HG02642 (cell line): ENCODE data around the gene TM7SF3.
"Not testable (repeated sequence)": the region's sequence is repeated elsewhere in the genome, so short reads cannot be mapped to it uniquely, and the experiment has no call there.

ENCODE experiments used
- ATAC-seq: cut with Tn5 transposase; IDR thresholded peaks from one replicate; pipeline ENCODE4 v1.9.1; 2021; ENCODE audit warnings: mild to moderate bottlenecking; ENCODE audit not compliant: unreplicated experiment, poor library complexity

The TM7SF3 gene

GRCh38 chr12:27014085-27014858 lies at the start of gene TM7SF3:
Gene TM7SF3 (minus strand): TSS chr12:27014384. CDS start chr12:27014168, 216 bp downstream.
- peak; percentile 87 for ATAC-seq

DNA sequence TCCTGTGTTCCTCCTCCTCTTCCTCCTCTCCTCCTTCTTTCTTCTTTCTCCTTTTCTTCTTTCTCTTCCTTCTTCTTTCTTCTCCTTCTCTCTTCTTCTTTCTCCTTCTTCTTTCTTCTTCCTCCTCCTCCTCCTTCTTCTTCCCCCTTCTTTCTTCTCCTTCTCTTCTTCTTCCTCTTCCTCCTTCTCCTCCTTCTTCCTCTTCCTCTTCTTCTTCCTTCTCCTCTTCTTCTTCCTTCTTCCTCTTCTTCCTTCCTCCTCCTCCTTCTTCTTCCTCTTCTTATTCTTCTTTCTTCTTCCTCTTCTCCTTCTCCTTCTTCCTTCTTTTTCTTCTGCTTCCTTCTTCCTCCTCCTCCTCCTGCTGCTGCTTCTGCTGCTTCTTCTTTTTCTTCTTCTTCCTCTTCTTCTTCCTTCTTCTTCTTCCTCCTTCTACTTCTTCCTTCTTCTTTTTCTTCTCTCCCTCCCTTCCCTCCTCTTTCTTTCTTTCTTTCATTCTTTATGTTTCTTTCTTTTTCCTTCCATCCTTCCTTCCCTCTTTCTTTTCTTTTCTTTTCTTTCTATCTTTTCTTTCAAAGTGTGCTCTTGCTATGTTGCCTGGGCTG lies 49.2 kb upstream of the TM7SF3 start:
- ATAC-seq: no peak

GRCh38 chr12:27061317-27061716 lies 47.1 kb upstream of the TM7SF3 start:
- no peak for ATAC-seq

- no peak for ATAC-seq
These were observed 46.6 kb upstream of the TM7SF3 start for GRCh38 chr12:27060740-27061139.

DNA sequence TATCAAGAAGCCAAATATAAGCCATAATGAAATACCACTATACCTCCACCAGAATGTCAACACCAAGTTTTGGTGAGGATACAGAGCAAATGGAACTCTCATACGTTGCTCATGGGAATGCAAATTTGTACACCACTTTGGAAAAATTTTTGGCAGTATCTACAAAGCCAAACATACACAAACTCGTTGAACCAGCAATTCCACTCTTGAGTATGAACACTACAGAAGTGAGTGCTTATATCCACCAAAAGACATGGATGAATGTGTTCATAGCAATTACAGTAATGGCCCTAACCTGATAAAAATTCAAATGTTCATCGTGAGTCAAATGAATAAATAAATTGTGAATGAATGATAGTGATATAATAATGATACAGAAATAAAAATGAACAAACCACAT lies 43.4 kb upstream of the TM7SF3 start:
- ATAC-seq: no peak

GRCh38 chr12:27055966-27056365 lies 41.8 kb upstream of the TM7SF3 start:
- ATAC-seq: no peak

- ATAC-seq: no peak
These were observed 38.6 kb upstream of the TM7SF3 start for GRCh38 chr12:27052742-27053141.

GRCh38 chr12:27052176-27052575 lies 38.0 kb upstream of the TM7SF3 start:
- no peak for ATAC-seq

DNA sequence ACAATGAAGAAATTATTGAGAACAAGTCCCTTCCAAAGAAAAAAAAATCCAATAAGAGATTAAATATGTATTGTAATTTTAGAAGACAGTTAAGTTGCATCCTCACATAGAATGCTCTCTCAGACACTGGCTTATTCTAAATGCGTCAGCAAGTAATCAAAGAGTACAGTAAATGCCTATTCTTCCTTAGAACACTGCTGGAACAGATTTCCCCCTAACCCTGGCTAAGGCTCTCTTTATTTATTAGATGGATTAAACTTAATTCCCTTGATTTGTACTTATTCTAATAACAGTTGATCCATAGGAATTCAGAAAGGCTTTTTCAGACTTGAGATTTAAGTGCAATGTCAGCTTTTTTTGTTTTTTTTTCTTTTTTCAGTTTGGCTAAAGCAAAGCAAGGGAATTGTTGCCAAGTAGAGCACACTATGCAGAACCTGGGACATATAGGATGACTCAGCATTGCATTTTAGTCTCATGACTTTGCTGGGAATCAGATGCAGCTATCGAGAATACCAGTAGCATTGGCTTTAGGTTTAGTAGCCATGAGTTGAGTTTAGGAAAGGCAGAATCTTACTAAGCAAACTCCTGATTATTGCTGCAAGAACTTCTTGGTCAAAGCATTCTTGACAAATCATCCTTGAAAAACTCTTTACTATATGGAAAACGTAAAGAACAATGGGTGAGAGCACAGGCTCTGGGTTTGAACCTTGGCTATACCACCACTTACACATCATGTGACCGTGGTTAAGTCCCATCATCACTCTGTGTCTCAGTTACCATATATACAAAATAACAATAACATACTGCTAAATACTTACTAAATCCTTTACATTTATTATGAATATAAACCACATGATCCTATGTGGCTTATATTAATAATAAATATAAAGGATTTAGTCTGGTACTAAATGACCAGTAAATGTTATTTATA lies 34.9 kb upstream of the TM7SF3 start:
- ATAC-seq: no peak

DNA sequence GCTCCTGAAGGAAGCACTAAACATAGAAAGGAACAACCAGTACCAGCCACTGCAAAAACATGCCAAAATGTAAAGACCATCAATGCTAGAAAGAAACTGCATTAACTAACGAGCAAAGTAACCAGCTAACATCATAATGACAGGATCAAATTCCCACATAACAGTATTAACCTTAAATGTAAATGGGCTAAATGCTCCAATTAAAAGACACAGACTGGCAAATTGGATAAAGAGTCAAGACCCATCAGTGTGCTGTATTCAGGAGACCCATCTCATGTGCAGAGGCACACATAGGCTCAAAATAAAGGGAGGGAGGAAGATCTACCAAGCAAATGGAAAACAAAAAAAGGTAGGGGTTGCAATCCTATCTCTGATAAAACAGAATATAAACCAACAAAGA lies 27.8 kb upstream of the TM7SF3 start:
- ATAC-seq: not testable (repeated sequence)

DNA sequence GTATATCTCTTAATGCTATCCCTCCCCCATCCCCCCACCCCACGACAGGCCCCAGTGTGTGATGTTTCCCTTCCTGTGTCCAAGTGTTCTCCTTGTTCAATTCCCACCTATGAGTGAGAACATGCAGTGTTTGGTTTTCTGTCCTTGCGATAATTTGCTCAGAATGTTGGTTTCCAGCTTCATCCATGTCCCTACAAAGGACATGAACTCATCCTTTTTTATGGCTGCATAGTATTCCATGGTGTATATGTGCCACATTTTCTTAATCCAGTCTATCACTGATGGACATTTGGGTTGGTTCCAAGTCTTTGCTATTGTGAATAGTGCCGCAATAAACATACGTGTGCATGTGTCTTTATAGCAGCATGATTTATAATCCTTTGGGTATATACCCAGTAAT lies 26.5 kb upstream of the TM7SF3 start:
- ATAC-seq: not testable (repeated sequence)

DNA sequence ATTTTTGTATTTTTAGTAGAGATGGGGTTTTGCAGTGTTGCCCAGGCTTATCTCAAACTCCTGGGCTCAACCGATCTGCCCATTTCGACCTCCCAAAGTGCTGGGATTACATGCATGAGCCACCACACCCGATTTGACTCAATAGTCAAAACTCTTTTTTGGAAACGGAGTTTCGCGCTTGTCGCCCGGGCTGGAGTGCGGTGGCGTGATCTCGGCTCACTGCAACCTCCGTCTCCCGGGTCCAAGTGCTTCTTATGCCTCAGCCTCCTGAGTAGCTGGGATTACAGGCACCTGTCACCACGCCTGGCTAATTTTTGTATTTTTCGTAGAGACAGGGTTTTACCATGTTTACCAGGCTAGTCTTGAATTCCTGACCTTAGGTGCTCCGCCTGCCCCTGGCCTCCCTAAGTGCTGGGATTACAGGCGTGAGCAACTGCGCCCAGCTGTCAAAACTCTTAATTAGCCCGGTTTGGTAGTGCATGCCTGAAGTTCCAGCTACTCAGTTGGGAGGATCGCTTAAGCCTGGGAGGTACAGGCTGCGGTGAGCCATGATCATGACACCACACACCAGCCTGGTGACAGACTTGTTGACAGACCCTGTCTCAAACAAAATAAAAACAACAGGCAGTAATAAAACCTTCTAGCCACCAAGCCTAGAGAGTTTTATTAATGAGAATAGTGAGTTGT lies 20.6 kb upstream of the TM7SF3 start:
- ATAC-seq: no peak

DNA sequence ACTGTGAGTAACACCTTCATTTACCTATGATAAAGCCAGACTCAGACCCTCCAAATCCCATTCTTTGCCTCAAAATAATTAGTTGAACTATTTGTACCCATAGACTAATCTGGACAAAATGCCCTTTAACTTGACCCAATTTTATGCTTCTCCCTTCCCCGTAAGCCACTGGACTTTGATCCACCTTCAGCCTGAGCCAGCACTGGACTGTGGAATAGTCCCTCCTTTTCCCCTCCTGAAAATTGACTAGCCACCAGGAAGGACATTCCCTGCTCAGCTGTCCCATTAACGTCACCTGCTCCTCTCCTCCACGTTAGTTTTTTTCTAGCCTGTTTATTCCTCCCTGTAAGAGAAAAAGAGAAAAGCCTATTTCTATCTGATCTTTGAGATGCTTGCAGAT lies 18.5 kb upstream of the TM7SF3 start:
- ATAC-seq: no peak

DNA sequence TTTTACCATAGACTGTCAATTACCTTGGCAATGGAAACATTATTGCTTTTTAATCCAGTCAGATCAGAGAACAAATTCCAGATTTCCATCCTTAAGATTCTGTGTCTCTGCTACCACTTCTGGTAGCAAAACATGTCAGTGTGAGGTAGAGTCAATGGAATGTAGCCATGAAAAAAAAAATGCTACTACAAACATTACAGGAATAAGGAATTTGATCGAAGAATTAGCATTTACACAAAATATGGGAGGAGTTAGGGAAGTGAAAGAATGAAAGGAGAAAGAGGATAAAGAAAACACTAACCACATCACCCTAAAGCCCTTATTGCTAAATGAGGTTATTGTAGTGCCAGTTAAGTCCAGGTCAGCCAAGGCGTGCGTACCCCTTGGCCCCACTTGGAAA lies 17.3 kb upstream of the TM7SF3 start:
- no peak for ATAC-seq

DNA sequence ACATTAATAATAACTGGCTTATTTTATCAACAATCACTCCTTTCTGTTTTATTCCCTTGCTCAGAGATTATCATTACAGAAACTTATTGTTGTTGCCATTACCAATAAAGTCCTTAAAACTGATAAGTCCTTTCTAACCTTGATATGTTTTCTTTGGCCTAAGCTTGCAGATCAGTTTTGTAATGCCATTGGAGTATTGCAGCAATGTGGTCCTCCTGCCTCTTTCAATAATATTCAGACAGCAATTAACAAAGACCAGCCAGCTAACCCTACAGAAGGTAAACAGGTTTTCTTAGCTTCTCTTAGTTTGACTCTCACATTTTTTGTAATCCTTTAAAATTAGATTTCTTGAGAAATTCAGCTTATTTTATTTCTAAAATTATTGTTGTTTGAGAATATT lies 12.1 kb upstream of the TM7SF3 start:
- ATAC-seq: no peak

- ATAC-seq: no peak
These were observed 10.9 kb upstream of the TM7SF3 start for GRCh38 chr12:27025116-27025515.

- ATAC-seq: no peak
These were observed 10.1 kb upstream of the TM7SF3 start for GRCh38 chr12:27024291-27024690.

GRCh38 chr12:27020761-27021160 lies 6.6 kb upstream of the TM7SF3 start:
- ATAC-seq: no peak

DNA sequence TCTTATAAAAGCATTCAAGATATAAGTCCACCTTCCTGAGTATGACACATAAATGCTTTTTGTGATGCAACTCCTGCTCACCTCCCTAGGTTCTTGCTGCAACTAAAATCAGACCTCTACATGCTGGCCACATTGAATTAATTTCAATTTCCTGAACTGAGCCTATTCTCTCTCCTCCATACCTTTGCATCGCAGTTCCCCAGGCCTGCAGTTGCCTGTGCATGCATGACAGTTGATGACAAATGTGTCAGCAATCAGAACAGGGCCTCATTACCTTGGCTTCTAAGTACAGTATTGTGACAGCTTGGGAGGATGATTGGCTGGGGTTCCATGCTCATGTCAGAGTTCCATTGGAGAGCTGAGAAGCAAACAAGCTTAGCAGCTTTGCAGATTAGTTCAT lies 3.9 kb upstream of the TM7SF3 start:
- no peak for ATAC-seq

GRCh38 chr12:27017163-27017823 lies 3.1 kb upstream of the TM7SF3 start:
- ATAC-seq: not testable (repeated sequence)
